HCT116 (cell line): Measurements from ENCODE around the gene GPR6.

ENCODE experiments used
- CTCF ChIP-seq, 3 experiments: fragments of 200-600 bp in 1 of 3; sonication (generic) in 1 of 3; IDR thresholded peaks in 2 of 3; conservative IDR thresholded peaks in 1 of 3; 2 replicates each; pipeline ENCODE4 v1.5.1; 2012 to 2017; ENCODE audit warnings: low read depth in 2 of 3, low read length in 2 of 3, antibody characterized with exemption in 1 of 3, borderline replicate concordance in 1 of 3, control low read depth in 1 of 3, mild to moderate bottlenecking in 1 of 3, mixed read lengths in 1 of 3, mixed run types in 1 of 3, moderate library complexity in 1 of 3; ENCODE audit not compliant: insufficient read depth in 1 of 3
- POLR2AphosphoS5 ChIP-seq: IDR thresholded peaks from 2 replicates; pipeline ENCODE4 v1.6.1; 2011; ENCODE audit warnings: mild to moderate bottlenecking, low read depth, low read length, moderate library complexity
- SP1 ChIP-seq: IDR thresholded peaks from 2 replicates; pipeline ENCODE4 v1.6.1; 2012; ENCODE audit warnings: low read depth

GRCh38 chr6:110029144-110029543, 51.0 kb downstream of the GPR6 start:
- TF ChIP-seq CTCF (IDR thresholded peaks at IDR 0.05 in 2 of 3, conservative IDR thresholded peaks at IDR 0.05 in 1 of 3; ENCODE audit: borderline replicate concordance in 1 of 3, insufficient read depth in 1 of 3, low read depth in 2 of 3, low read length in 2 of 3) (no peak), SP1 (no peak), POLR2AphosphoS5 (no peak)
